ENCODE results near the gene ASGR2. TPM values are rescaled to one million over a fixed set of nuclear protein-coding genes. Genes with fewer than 3 reads are reported as not detected.
"Not testable (repeated sequence)": the region's sequence is repeated elsewhere in the genome, so short reads cannot be mapped to it uniquely, and the experiment has no call there.

ASGR2 gene, protein sequence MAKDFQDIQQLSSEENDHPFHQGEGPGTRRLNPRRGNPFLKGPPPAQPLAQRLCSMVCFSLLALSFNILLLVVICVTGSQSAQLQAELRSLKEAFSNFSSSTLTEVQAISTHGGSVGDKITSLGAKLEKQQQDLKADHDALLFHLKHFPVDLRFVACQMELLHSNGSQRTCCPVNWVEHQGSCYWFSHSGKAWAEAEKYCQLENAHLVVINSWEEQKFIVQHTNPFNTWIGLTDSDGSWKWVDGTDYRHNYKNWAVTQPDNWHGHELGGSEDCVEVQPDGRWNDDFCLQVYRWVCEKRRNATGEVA
- total RNA-seq (under 1 TPM in 2 of 4 donors, not detected in 2; 0.34 to 0.62 TPM), polyA plus RNA-seq (under 1 TPM in 2 of 3 donors, not detected in 1; 0.04 to 0.25 TPM)
- long read RNA-seq, donor 1 = 0 reads
- long read RNA-seq, donor 2, partial matches to known transcripts = 0 of 1 reads
- long read RNA-seq, donor 2, other reads (novel, unspliced or antisense) = 1 of 1 reads

- 74 to 80% (median 77%) methylated on average over 13 to 14 of the region's 14 CpGs for WGBS, 3 donors
- no peak within 1 kb of the TSS for H3K27ac ChIP-seq
These were observed at the start of gene ASGR2 for GRCh38 chr17:7114241-7114874. Gene ASGR2, minus strand, starts transcription at chr17:7114822. Its CDS starts 582 bp downstream, at chr17:7114240.

GRCh38 chr17:7159571-7159970 lies 44.9 kb upstream of the ASGR2 start:
- peaks cover 0 to 21% (median 0%) of the 10 kb centered on the region in 3 donors for H3K27me3 ChIP-seq (ENCODE audit: insufficient read depth in 3 of 3, low read length in 2 of 3)
- DNase-seq; ATAC-seq; H3K4me1 ChIP-seq; H3K36me3 ChIP-seq (ENCODE audit: insufficient read depth in 1 of 2, low read depth in 1 of 2); H3K27ac ChIP-seq; H3K4me3 ChIP-seq; H3K9me3 ChIP-seq; intact Hi-C loops (cut with DNase I): not testable (repeated sequence)
- 74 to 76% (median 75%) methylated on average over 10 of the region's 10 CpGs for WGBS, 3 donors

More at GRCh38 chr17:7114241-7114874, at the start of gene ASGR2:
- DNase-seq = no peak
- ATAC-seq = no peak
- Histone ChIP-seq H3K27me3 (ENCODE audit: insufficient read depth in 3 of 3, low read length in 2 of 3) (peaks cover 0 to 27% (median 7%) of the 10 kb centered on the region in 3 donors), H3K9me3 (no peaks in the 10 kb centered on the region), H3K36me3 (ENCODE audit: insufficient read depth in 1 of 2, low read depth in 1 of 2) (no peaks in the 10 kb centered on the region), H3K4me3 (no peak within 1 kb of the TSS), H3K4me1 (no peaks in the 10 kb centered on the region)
- no peak for TF ChIP-seq CTCF (IDR thresholded peaks at IDR 0.05)
- intact Hi-C loops (cut with DNase I) = no loop called here

DNA sequence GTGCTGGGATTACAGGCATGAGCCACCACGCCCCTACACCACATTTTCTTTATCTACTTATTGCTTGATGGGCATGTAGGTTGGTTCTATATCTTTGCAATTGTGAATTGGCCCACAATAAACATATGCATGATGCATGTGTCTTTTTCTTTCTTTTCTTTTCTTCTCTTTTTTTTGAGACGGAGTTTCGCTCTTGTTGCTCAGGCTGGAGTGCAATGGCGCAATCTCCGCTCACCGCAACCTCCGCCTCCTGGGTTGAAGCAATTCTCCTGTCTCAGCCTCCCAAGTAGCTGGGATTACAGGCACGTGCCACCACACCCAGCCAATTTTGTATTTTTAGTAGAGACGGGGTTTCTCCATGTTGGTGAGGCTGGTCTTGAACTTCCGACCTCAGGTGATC lies 43.8 kb upstream of the ASGR2 start:
- H3K27me3 ChIP-seq (ENCODE audit: insufficient read depth in 3 of 3, low read length in 2 of 3) = peaks cover 0 to 25% (median 0%) of the 10 kb centered on the region in 3 donors
- ATAC-seq; intact Hi-C loops (cut with DNase I); DNase-seq; H3K36me3 ChIP-seq (ENCODE audit: insufficient read depth in 1 of 2, low read depth in 1 of 2); H3K27ac ChIP-seq; H3K9me3 ChIP-seq; H3K4me3 ChIP-seq; H3K4me1 ChIP-seq: not testable (repeated sequence)
- 84 to 88% (median 86%) methylated on average over 10 of the region's 10 CpGs for WGBS, 3 donors

DNA sequence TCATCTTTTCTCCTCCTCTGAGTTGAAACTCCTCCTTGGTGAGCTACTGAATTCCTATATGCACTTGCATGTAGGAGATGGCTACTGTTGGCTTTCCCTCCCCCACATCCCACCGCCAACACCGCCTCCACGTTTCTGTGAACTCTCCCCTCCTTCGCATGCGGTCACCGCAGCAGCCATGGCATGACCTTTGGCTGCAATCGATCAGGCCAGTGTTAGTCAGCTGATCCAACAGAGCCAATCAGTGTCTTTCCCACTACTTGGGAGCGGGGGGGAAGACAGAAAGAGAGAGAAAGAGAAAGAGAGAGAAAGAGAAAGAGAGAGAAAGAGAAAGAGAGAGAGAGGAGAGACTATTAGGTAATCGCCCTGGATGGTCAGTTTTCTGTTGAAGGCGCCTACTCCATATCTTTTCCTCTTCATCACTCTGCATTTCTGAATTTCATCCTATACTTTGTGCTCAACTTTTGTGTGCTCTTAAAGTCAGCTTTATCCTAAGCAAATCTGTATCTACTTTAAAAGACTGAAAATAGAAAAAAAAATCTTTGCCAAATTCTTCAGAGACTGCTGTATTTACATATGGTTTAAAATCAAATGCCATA lies 41.8 kb upstream of the ASGR2 start:
- DNase-seq (no peak), ATAC-seq (no peak)
- Histone ChIP-seq H3K9me3 (no peaks in the 10 kb centered on the region), H3K36me3 (ENCODE audit: insufficient read depth in 1 of 2, low read depth in 1 of 2) (no peaks in the 10 kb centered on the region), H3K27ac (no peak overlapping the region), H3K4me3 (no peak overlapping the region), H3K27me3 (ENCODE audit: insufficient read depth in 3 of 3, low read length in 2 of 3) (peaks cover 0 to 27% (median 0%) of the 10 kb centered on the region in 3 donors), H3K4me1 (no peaks in the 10 kb centered on the region)
- WGBS, 3 donors = 66 to 73% (median 67%) methylated on average over 10 of the region's 10 CpGs
- intact Hi-C loops (cut with DNase I) = no loop called here
- TF ChIP-seq CTCF (IDR thresholded peaks at IDR 0.05) = no peak

DNA sequence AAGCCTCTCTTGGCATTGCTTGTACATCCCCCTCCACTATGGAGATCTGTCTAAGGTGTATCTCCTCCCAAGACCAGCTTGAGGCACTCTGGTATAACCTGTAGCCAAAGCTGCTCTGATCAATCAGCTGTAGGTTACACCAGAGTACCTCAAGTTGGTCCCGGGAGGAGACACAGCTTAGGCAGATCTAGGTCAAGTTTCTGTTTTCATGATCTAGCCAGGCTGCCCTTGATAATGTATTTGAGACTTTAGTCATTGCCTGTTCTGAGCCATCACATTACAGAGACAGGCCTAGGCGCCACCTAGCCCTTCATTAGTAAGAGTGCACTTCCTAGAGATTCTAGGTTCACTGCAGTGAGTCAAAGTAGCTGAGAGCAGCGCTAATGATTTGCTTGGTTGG lies 33.1 kb upstream of the ASGR2 start:
- ATAC-seq = no peak
- H3K27me3 ChIP-seq (ENCODE audit: insufficient read depth in 3 of 3, low read length in 2 of 3) = peaks cover 0 to 25% (median 0%) of the 10 kb centered on the region in 3 donors
- H3K4me1 ChIP-seq = no peaks in the 10 kb centered on the region
- H3K36me3 ChIP-seq (ENCODE audit: insufficient read depth in 1 of 2, low read depth in 1 of 2) = no peaks in the 10 kb centered on the region
- WGBS, 3 donors = 68 to 83% (median 75%) methylated on average over 3 of the region's 3 CpGs
- no peak overlapping the region for H3K27ac ChIP-seq
- intact Hi-C loops (cut with DNase I) = no loop called here
- H3K9me3 ChIP-seq = no peaks in the 10 kb centered on the region
- TF ChIP-seq CTCF (IDR thresholded peaks at IDR 0.05) = no peak
- DNase-seq = no peak
- no peak overlapping the region for H3K4me3 ChIP-seq

All from psoas muscle (tissue), 8 donors.